HUES6 (cell line): Measurements from ENCODE around the gene SRC.

Experiments
- H3K27ac ChIP-seq: 2 replicates; pipeline ENCODE4 v1.7.0; 2013; ENCODE audit warnings: low read depth, mild to moderate bottlenecking, low read length, inconsistent platforms
- H3K27me3 ChIP-seq: 2 replicates; pipeline ENCODE4 v1.6.1; 2013; ENCODE audit warnings: low read length; ENCODE audit not compliant: control insufficient read depth, insufficient read depth
- H3K36me3 ChIP-seq: 2 replicates; pipeline ENCODE4 v1.6.1; 2013; ENCODE audit warnings: low read length; ENCODE audit not compliant: control insufficient read depth, insufficient read depth
- H3K4me1 ChIP-seq: 2 replicates; pipeline ENCODE4 v1.6.1; 2013; ENCODE audit warnings: low read length; ENCODE audit not compliant: control insufficient read depth, insufficient read depth
- H3K4me3 ChIP-seq: 2 replicates; pipeline ENCODE4 v1.5.1; 2013; ENCODE audit warnings: low read depth, low read length
- H3K9ac ChIP-seq: one replicate; pipeline ENCODE4 v1.6.1; 2013; ENCODE audit warnings: mild to moderate bottlenecking, low read length
- H3K9me3 ChIP-seq: 2 replicates; pipeline ENCODE4 v1.6.1; 2013; ENCODE audit warnings: low read depth, low read length; ENCODE audit not compliant: control insufficient read depth, insufficient read depth

SRC gene

GRCh38 chr20:37394543-37395409, 48.8 kb downstream of the SRC start:
- H3K4me1 ChIP-seq, result peaks cover 43% of the 10 kb centered on the region

GRCh38 chr20:37395410-37395797, 49.5 kb downstream of the SRC start:
- no peak overlapping the region for H3K9ac ChIP-seq
- no peaks in the 10 kb centered on the region for H3K9me3 ChIP-seq
- H3K27me3 ChIP-seq, result no peaks in the 10 kb centered on the region
- peaks cover 42% of the 10 kb centered on the region for H3K36me3 ChIP-seq
- peaks cover 43% of the 10 kb centered on the region for H3K4me1 ChIP-seq
- H3K27ac ChIP-seq, result peak overlapping the region; percentile 78; the same call in 1 of the 2 replicates
- H3K4me3 ChIP-seq, result no peak overlapping the region

More at GRCh38 chr20:37394543-37395409, 48.8 kb downstream of the SRC start:
- no peaks in the 10 kb centered on the region for H3K27me3 ChIP-seq
- peak overlapping the region; percentile 58 for H3K9ac ChIP-seq
- no peaks in the 10 kb centered on the region for H3K9me3 ChIP-seq
- H3K27ac ChIP-seq, result no peak overlapping the region
- no peak overlapping the region for H3K4me3 ChIP-seq
- peaks cover 39% of the 10 kb centered on the region for H3K36me3 ChIP-seq

- H3K36me3 ChIP-seq, result peaks cover 37% of the 10 kb centered on the region
- H3K4me1 ChIP-seq, result peaks cover 43% of the 10 kb centered on the region
- H3K9ac ChIP-seq, result peak overlapping the region; percentile 45
These were observed 50.0 kb downstream of the SRC start for GRCh38 chr20:37395921-37396415.

GRCh38 chr20:37396416-37397075, 50.6 kb downstream of the SRC start:
- Histone ChIP-seq H3K36me3 (peaks cover 42% of the 10 kb centered on the region), H3K9me3 (no peaks in the 10 kb centered on the region), H3K27ac (peak overlapping the region; percentile 78), H3K4me1 (peaks cover 43% of the 10 kb centered on the region), H3K9ac (peak overlapping the region; percentile 63), H3K4me3 (peak overlapping the region; percentile 40), H3K27me3 (no peaks in the 10 kb centered on the region)

More at GRCh38 chr20:37395921-37396415, 50.0 kb downstream of the SRC start:
- Histone ChIP-seq H3K27me3 (no peaks in the 10 kb centered on the region), H3K4me3 (no peak overlapping the region), H3K27ac (peak overlapping the region; percentile 78), H3K9me3 (no peaks in the 10 kb centered on the region)

- peak overlapping the region; percentile 40; the same call in 1 of the 2 replicates for H3K4me3 ChIP-seq
These were observed 51.4 kb downstream of the SRC start for GRCh38 chr20:37397076-37397953.

GRCh38 chr20:37397954-37398749, 52.2 kb downstream of the SRC start:
- Histone ChIP-seq H3K9me3 (no peaks in the 10 kb centered on the region), H3K4me1 (peaks cover 43% of the 10 kb centered on the region), H3K4me3 (no peak overlapping the region), H3K9ac (no peak overlapping the region), H3K36me3 (peaks cover 58% of the 10 kb centered on the region), H3K27ac (0 out of 2 replicates have a peak overlapping the region, but pooled peaks have one; percentile 20), H3K27me3 (no peaks in the 10 kb centered on the region)

More at GRCh38 chr20:37397076-37397953, 51.4 kb downstream of the SRC start:
- Histone ChIP-seq H3K4me1 (peaks cover 43% of the 10 kb centered on the region), H3K36me3 (peaks cover 50% of the 10 kb centered on the region), H3K9me3 (no peaks in the 10 kb centered on the region), H3K27ac (peak overlapping the region; percentile 78; the same call in 1 of the 2 replicates), H3K9ac (peak overlapping the region; percentile 63), H3K27me3 (no peaks in the 10 kb centered on the region)

GRCh38 chr20:37398750-37399621, 53.0 kb downstream of the SRC start:
- Histone ChIP-seq H3K4me1 (peaks cover 36% of the 10 kb centered on the region), H3K27me3 (no peaks in the 10 kb centered on the region), H3K4me3 (no peak overlapping the region), H3K36me3 (peaks cover 60% of the 10 kb centered on the region), H3K9me3 (no peaks in the 10 kb centered on the region), H3K27ac (no peak overlapping the region), H3K9ac (no peak overlapping the region)

GRCh38 chr20:37401282-37401929, 55.5 kb downstream of the SRC start:
- Histone ChIP-seq H3K27ac (no peak overlapping the region), H3K4me3 (no peak overlapping the region), H3K9ac (no peak overlapping the region), H3K27me3 (no peaks in the 10 kb centered on the region), H3K36me3 (peaks cover 59% of the 10 kb centered on the region), H3K4me1 (peaks cover 20% of the 10 kb centered on the region), H3K9me3 (no peaks in the 10 kb centered on the region)
